Measurements from ENCODE around the gene HDAC4.

DNA sequence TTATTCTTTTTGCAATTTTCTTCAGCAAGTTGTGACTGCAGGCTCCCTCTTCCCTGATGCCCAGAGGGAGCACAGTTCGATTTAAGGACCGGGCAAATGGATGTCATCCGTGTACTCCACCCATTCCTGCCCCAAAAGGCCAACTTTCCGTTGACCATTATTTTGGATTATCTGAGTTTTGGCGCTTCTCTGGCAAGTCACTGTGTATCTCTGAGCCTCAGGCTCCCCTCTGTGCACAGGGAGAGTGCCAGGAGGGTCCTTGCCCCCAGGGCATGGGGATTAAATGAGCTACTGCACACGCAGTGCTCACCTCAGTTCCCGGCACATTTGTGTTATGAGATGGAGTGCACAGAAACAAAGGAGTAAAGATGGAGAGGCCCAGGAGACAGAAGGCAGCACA, 41.4 kb upstream of the HDAC4 start:
- TF ChIP-seq EP300 (IDR thresholded peaks at IDR 0.05; ENCODE audit: borderline replicate concordance in 1 of 2, low read depth in 2 of 2, low read length in 2 of 2) (no peak), POLR2A (IDR thresholded peaks at IDR 0.05; ENCODE audit: control extremely low read depth in 1 of 2, low read depth in 2 of 2, low read length in 2 of 2) (no peak)
- TF ChIP-seq, protein P1, sequence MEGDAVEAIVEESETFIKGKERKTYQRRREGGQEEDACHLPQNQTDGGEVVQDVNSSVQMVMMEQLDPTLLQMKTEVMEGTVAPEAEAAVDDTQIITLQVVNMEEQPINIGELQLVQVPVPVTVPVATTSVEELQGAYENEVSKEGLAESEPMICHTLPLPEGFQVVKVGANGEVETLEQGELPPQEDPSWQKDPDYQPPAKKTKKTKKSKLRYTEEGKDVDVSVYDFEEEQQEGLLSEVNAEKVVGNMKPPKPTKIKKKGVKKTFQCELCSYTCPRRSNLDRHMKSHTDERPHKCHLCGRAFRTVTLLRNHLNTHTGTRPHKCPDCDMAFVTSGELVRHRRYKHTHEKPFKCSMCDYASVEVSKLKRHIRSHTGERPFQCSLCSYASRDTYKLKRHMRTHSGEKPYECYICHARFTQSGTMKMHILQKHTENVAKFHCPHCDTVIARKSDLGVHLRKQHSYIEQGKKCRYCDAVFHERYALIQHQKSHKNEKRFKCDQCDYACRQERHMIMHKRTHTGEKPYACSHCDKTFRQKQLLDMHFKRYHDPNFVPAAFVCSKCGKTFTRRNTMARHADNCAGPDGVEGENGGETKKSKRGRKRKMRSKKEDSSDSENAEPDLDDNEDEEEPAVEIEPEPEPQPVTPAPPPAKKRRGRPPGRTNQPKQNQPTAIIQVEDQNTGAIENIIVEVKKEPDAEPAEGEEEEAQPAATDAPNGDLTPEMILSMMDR (IDR thresholded peaks at IDR 0.05; ENCODE audit: control extremely low read depth in 1 of 3, insufficient read depth in 1 of 3, low read depth in 1 of 3, low read length in 3 of 3): no peak

Measured in H1 (cell line).